Endodermal cell (in vitro differentiated cells): ENCODE measurements around the gene KLHL40. TPM values are rescaled to one million over a fixed set of nuclear protein-coding genes. Genes with fewer than 3 reads are reported as not detected.

Source experiments
- DNase-seq: peaks from one replicate; pipeline ENCODE4 v3.0.0-alpha.2; 2017
- H3K27ac ChIP-seq: 2 replicates; pipeline ENCODE4 v1.5.1; 2013; ENCODE audit warnings: mild to moderate bottlenecking, low read depth, low read length, moderate library complexity
- H3K27me3 ChIP-seq: 2 replicates; pipeline ENCODE4 v1.6.1; 2013; ENCODE audit warnings: mild to moderate bottlenecking, low read length, moderate library complexity; ENCODE audit not compliant: insufficient read depth, control insufficient read depth, poor library complexity, severe bottlenecking
- H3K36me3 ChIP-seq: 2 replicates; pipeline ENCODE4 v1.7.0; 2013; ENCODE audit warnings: mild to moderate bottlenecking, low read length, moderate library complexity; ENCODE audit not compliant: control insufficient read depth, insufficient read depth
- H3K4me1 ChIP-seq: one replicate; pipeline ENCODE4 v1.7.0; 2013; ENCODE audit warnings: low read length; ENCODE audit not compliant: control insufficient read depth, insufficient read depth
- H3K4me3 ChIP-seq: 2 replicates; pipeline ENCODE4 v1.5.1; 2013; ENCODE audit warnings: mild to moderate bottlenecking, low read length, moderate library complexity
- H3K9ac ChIP-seq: 2 replicates; pipeline ENCODE4 v1.6.1; 2013; ENCODE audit warnings: mild to moderate bottlenecking, low read length, moderate library complexity; ENCODE audit not compliant: poor library complexity, severe bottlenecking; ENCODE audit errors: extremely low read depth
- H3K9me3 ChIP-seq: 2 replicates; pipeline ENCODE4 v1.6.1; 2013; ENCODE audit warnings: mild to moderate bottlenecking, low read length, moderate library complexity; ENCODE audit not compliant: control insufficient read depth
- H3K27ac Mint-ChIP-seq: 2 replicates; pipeline ENCODE4 v1.8.0; 2020; ENCODE audit warnings: mixed read lengths
- H3K27me3 Mint-ChIP-seq: 2 replicates; pipeline ENCODE4 v1.8.0; 2021; ENCODE audit warnings: mild to moderate bottlenecking, mixed read lengths; ENCODE audit not compliant: insufficient read depth
- H3K36me3 Mint-ChIP-seq: 2 replicates; pipeline ENCODE4 v1.8.0; 2020; ENCODE audit warnings: low read depth, mixed read lengths
- H3K4me1 Mint-ChIP-seq: 2 replicates; pipeline ENCODE4 v1.8.0; 2020; ENCODE audit warnings: mixed read lengths
- H3K4me3 Mint-ChIP-seq: 2 replicates; pipeline ENCODE4 v1.8.0; 2020; ENCODE audit warnings: mild to moderate bottlenecking, moderate library complexity, mixed read lengths
- H3K9me3 Mint-ChIP-seq: 2 replicates; pipeline ENCODE4 v1.8.0; 2020; ENCODE audit warnings: mild to moderate bottlenecking, mixed read lengths
- CTCF ChIP-seq: fragments of 200-600 bp; sonication (generic); conservative IDR thresholded peaks from 2 replicates; pipeline ENCODE4 v1.5.0; 2021; ENCODE audit warnings: antibody characterized with exemption, mild to moderate bottlenecking
- WGBS, 2 experiments: methylation state at CpG; one replicate each; pipeline versions ENCODE4 v1.1.5 to v1.1.7; 2013; ENCODE audit warnings: missing lambda C conversion rate in 2 of 2, mixed read lengths in 1 of 2; ENCODE audit not compliant: insufficient coverage in 1 of 2, insufficient read length in 1 of 2; 5-methylcytosine and 5-hydroxymethylcytosine counted together
- total RNA-seq, 2 donors: library from RNA; stranded (reverse); fragmentation: NEBNext Ultra II Directional in 1 of 2; extraction: Animal tissue kit (Norgen Biotek cat#: 25700) in 1 of 2; gene quantifications; 2 replicates in 1 of 2; 3 replicates in 1 of 2; pipeline ENCODE4 v1.2.1, GENCODE V29; 2021

Gene KLHL40
- total RNA-seq, 2 donors from 2014 or later, result not detected

GRCh38 chr3:42728056-42728455 lies 42.7 kb downstream of the KLHL40 start:
- H3K4me1 Mint-ChIP-seq, result peaks cover 15% of the 10 kb centered on the region
- Histone ChIP-seq H3K9ac (no peak overlapping the region), H3K4me3 (no peak overlapping the region), H3K27ac (no peak overlapping the region), H3K9me3 (no peaks in the 10 kb centered on the region), H3K36me3 (no peaks in the 10 kb centered on the region), H3K4me1 (no peaks in the 10 kb centered on the region), H3K27me3 (no peaks in the 10 kb centered on the region)
- TF ChIP-seq CTCF, result no peak
- 77 to 81% methylated on average over 2 to 3 of the region's 3 CpGs for WGBS, 2 experiments
- H3K36me3 Mint-ChIP-seq, result no peaks in the 10 kb centered on the region
- no peaks in the 10 kb centered on the region for H3K9me3 Mint-ChIP-seq
- H3K4me3 Mint-ChIP-seq, result no peak overlapping the region
- no peak for DNase-seq
- peaks cover 3% of the 10 kb centered on the region for H3K27me3 Mint-ChIP-seq
- no peak overlapping the region for H3K27ac Mint-ChIP-seq

- Mint-ChIP-seq H3K36me3 (no peaks in the 10 kb centered on the region), H3K4me1 (peaks cover 22% of the 10 kb centered on the region), H3K4me3 (no peak overlapping the region), H3K27me3 (peaks cover 3% of the 10 kb centered on the region), H3K27ac (no peak overlapping the region), H3K9me3 (no peaks in the 10 kb centered on the region)
- Histone ChIP-seq H3K9ac (no peak overlapping the region), H3K4me3 (no peak overlapping the region), H3K4me1 (no peaks in the 10 kb centered on the region), H3K36me3 (no peaks in the 10 kb centered on the region), H3K9me3 (no peaks in the 10 kb centered on the region), H3K27me3 (no peaks in the 10 kb centered on the region), H3K27ac (no peak overlapping the region)
- 85 to 93% methylated on average over 2 to 3 of the region's 3 CpGs for WGBS, 2 experiments
- no peak for DNase-seq
- TF ChIP-seq CTCF, result no peak
Measured at GRCh38 chr3:42728668-42729364, 43.5 kb downstream of the KLHL40 start.

GRCh38 chr3:42729404-42730145 lies 44.2 kb downstream of the KLHL40 start:
- TF ChIP-seq CTCF, result no peak
- Histone ChIP-seq H3K27me3 (no peaks in the 10 kb centered on the region), H3K9me3 (no peaks in the 10 kb centered on the region), H3K4me3 (no peak overlapping the region), H3K4me1 (no peaks in the 10 kb centered on the region), H3K36me3 (no peaks in the 10 kb centered on the region), H3K27ac (no peak overlapping the region), H3K9ac (no peak overlapping the region)
- Mint-ChIP-seq H3K27me3 (peaks cover 3% of the 10 kb centered on the region), H3K27ac (no peak overlapping the region), H3K4me3 (no peak overlapping the region), H3K9me3 (no peaks in the 10 kb centered on the region), H3K36me3 (no peaks in the 10 kb centered on the region), H3K4me1 (peaks cover 22% of the 10 kb centered on the region)
- WGBS, 2 experiments, result 90 to 95% methylated on average over 6 of the region's 6 CpGs
- no peak for DNase-seq
